Fibroblast of lung (primary cell): ENCODE results near the gene APPL1.

Experiments
- EZH2 ChIP-seq: IDR thresholded peaks from 2 replicates; pipeline ENCODE4 v1.5.1; 2012; ENCODE audit warnings: low read length, control low read depth, mild to moderate bottlenecking; ENCODE audit errors: missing control alignments
- TF ChIP-seq, protein P1 (sequence below), 2 donors: IDR thresholded peaks in 1 of 2; conservative IDR thresholded peaks in 1 of 2; 1 replicate in 1 of 2; 2 replicates in 1 of 2; pipeline ENCODE4 v1.5.1; 2011 to 2012; ENCODE audit warnings: low read length in 2 of 2, control low read depth in 1 of 2, inconsistent platforms in 1 of 2, low read depth in 1 of 2, mild to moderate bottlenecking in 1 of 2

DNA sequence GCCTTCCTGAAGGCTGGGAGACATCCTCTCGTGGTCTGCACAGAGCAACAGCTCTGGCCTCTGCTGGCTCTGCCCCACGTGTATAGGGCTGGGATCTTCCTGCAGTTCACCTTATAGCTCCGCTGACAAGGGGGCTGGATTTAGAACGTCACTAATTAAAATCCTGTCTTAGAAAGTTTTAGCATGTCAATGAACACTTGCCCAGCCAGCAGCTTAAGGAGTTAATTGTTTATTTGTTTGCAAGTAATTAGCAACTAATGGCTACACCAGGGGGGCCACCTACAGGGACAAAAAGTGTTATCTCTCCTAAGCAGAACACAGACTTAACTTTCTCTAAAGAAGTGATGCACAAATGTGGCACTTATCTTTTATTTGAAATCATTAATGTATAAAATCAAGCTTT lies 27.6 kb upstream of the APPL1 start, which contains the start of gene HESX1:
- TF ChIP-seq, protein P1, sequence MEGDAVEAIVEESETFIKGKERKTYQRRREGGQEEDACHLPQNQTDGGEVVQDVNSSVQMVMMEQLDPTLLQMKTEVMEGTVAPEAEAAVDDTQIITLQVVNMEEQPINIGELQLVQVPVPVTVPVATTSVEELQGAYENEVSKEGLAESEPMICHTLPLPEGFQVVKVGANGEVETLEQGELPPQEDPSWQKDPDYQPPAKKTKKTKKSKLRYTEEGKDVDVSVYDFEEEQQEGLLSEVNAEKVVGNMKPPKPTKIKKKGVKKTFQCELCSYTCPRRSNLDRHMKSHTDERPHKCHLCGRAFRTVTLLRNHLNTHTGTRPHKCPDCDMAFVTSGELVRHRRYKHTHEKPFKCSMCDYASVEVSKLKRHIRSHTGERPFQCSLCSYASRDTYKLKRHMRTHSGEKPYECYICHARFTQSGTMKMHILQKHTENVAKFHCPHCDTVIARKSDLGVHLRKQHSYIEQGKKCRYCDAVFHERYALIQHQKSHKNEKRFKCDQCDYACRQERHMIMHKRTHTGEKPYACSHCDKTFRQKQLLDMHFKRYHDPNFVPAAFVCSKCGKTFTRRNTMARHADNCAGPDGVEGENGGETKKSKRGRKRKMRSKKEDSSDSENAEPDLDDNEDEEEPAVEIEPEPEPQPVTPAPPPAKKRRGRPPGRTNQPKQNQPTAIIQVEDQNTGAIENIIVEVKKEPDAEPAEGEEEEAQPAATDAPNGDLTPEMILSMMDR (conservative IDR thresholded peaks at IDR 0.05 in 1 of 2, IDR thresholded peaks at IDR 0.05 in 1 of 2; ENCODE audit: low read depth in 1 of 2, low read length in 2 of 2) = no peak
- no peak for TF ChIP-seq EZH2
